Measurements from ENCODE around the gene A3GALT2. TPM values are rescaled to one million over a fixed set of nuclear protein-coding genes. Genes with fewer than 3 reads are reported as not detected.

Gene A3GALT2
- total RNA-seq, 1 experiment from 2014 or later, result not detected

DNA sequence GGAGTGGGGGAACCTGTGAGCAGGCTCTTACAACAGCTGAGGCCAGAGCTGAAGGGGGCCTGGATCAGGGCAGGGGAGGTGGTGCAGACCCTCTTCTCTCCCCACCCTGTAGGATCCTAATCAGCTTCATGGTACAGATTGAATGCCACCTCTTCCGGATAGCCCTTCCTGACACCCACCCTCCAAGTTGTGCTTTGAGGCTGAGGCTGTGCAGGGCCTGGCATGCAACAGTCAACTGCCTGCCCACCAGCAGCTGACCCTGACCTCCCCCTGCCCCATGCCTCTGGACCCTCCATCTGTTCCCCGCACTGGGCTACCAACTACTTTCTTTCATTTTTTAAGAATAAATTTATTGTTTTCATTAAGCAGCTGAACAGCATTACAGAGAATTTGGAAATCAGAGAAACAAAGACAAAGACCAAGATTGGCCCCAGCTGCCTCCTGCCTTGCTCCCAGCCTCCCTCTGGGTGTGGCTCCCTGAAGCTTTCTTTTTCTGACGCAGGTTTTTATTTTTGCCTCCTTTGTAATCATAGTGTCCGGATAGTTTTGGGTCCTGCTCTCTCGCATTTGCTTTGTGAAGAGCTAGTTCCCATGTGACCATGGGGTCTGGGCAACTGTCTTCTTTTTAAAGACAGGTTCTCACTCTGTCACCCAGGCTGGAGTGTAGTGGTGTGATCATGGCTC is 51.8 kb downstream of the A3GALT2 start:
- Histone ChIP-seq H3K27ac (no peak overlapping the region), H2AFZ (no peak overlapping the region), H3K36me3 (ENCODE audit: low read depth) (no peaks in the 10 kb centered on the region), H4K20me1 (ENCODE audit: insufficient read depth) (no peaks in the 10 kb centered on the region), H3K4me3 (no peak overlapping the region), H3K9me2 (ENCODE audit: insufficient read depth) (no peaks in the 10 kb centered on the region), H3K4me1 (replicated peaks; ENCODE audit: insufficient read depth) (no peaks in the 10 kb centered on the region), H3K79me2 (ENCODE audit: low read depth) (no peaks in the 10 kb centered on the region), H3K4me2 (no peak overlapping the region), H3K27me3 (ENCODE audit: insufficient read depth, low read depth) (no peaks in the 10 kb centered on the region), H3K9me3 (ENCODE audit: insufficient read depth, low read depth) (no peaks in the 10 kb centered on the region), H3F3A (ENCODE audit: insufficient read depth, low read depth) (peaks cover 7% of the 10 kb centered on the region; the same call in 1 of the 2 replicates)
- CTCF ChIA-PET, result no interaction called here
- TF ChIP-seq EZH2 (IDR thresholded peaks at IDR 0.05; ENCODE audit: low read depth), result no peak
- TF ChIP-seq, protein P1, sequence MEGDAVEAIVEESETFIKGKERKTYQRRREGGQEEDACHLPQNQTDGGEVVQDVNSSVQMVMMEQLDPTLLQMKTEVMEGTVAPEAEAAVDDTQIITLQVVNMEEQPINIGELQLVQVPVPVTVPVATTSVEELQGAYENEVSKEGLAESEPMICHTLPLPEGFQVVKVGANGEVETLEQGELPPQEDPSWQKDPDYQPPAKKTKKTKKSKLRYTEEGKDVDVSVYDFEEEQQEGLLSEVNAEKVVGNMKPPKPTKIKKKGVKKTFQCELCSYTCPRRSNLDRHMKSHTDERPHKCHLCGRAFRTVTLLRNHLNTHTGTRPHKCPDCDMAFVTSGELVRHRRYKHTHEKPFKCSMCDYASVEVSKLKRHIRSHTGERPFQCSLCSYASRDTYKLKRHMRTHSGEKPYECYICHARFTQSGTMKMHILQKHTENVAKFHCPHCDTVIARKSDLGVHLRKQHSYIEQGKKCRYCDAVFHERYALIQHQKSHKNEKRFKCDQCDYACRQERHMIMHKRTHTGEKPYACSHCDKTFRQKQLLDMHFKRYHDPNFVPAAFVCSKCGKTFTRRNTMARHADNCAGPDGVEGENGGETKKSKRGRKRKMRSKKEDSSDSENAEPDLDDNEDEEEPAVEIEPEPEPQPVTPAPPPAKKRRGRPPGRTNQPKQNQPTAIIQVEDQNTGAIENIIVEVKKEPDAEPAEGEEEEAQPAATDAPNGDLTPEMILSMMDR (conservative IDR thresholded peaks at IDR 0.05), result no peak
- intact Hi-C loops (cut with micrococcal nuclease; ENCODE audit: unreplicated experiment), result no loop called here
- DNase-seq, result no peak
- BruUV-seq (replicated peaks), result no TSS peak
- POLR2A ChIA-PET (ENCODE audit: unreplicated experiment), result interaction anchor here (0.6 kb wide), 2 partner anchors 15 to 67 kb away, joined by 3 to 5 read pairs; no protein-coding TSS in a partner anchor

GRCh38 chr1:33268457-33268856 is 52.4 kb downstream of the A3GALT2 start:
- peaks cover 4% of the 10 kb centered on the region; the same call in 1 of the 2 replicates for H3F3A ChIP-seq (ENCODE audit: insufficient read depth, low read depth)
- no peak for DNase-seq
- intact Hi-C loops (cut with micrococcal nuclease; ENCODE audit: unreplicated experiment), result no loop called here
- H3K4me2 ChIP-seq, result no peak overlapping the region
- H3K4me1 ChIP-seq (replicated peaks; ENCODE audit: insufficient read depth), result no peaks in the 10 kb centered on the region
- no peaks in the 10 kb centered on the region for H3K27me3 ChIP-seq (ENCODE audit: insufficient read depth, low read depth)
- H3K27ac ChIP-seq, result no peak overlapping the region
- POLR2A ChIA-PET (ENCODE audit: unreplicated experiment), result no interaction called here
- no peaks in the 10 kb centered on the region for H3K9me2 ChIP-seq (ENCODE audit: insufficient read depth)
- H3K36me3 ChIP-seq (ENCODE audit: low read depth), result no peaks in the 10 kb centered on the region
- BruUV-seq (replicated peaks), result no TSS peak
- H3K4me3 ChIP-seq, result no peak overlapping the region
- CTCF ChIA-PET, result no interaction called here
- no peaks in the 10 kb centered on the region for H3K79me2 ChIP-seq (ENCODE audit: low read depth)
- H3K9me3 ChIP-seq (ENCODE audit: insufficient read depth, low read depth), result no peaks in the 10 kb centered on the region
- TF ChIP-seq, protein P1 (conservative IDR thresholded peaks at IDR 0.05), result no peak
- no peak for TF ChIP-seq EZH2 (IDR thresholded peaks at IDR 0.05; ENCODE audit: low read depth)
- no peak overlapping the region for H2AFZ ChIP-seq
- no peaks in the 10 kb centered on the region for H4K20me1 ChIP-seq (ENCODE audit: insufficient read depth)

GRCh38 chr1:33267468-33268205 is 53.3 kb downstream of the A3GALT2 start:
- no peak for TF ChIP-seq EZH2 (IDR thresholded peaks at IDR 0.05; ENCODE audit: low read depth)
- TF ChIP-seq, protein P1 (conservative IDR thresholded peaks at IDR 0.05), result no peak
- H3F3A ChIP-seq (ENCODE audit: insufficient read depth, low read depth), result peaks cover 4% of the 10 kb centered on the region; the same call in 1 of the 2 replicates
- no peak overlapping the region for H3K4me2 ChIP-seq
- no peak for DNase-seq
- no peaks in the 10 kb centered on the region for H3K36me3 ChIP-seq (ENCODE audit: low read depth)
- H3K4me3 ChIP-seq, result no peak overlapping the region
- no peak overlapping the region for H2AFZ ChIP-seq
- ChIA-PET POLR2A (ENCODE audit: unreplicated experiment) (no interaction called here), CTCF (interaction anchor here (0.5 kb wide), 1 partner anchor 39 kb away, joined by 3 read pairs; no protein-coding TSS in a partner anchor)
- H3K9me3 ChIP-seq (ENCODE audit: insufficient read depth, low read depth), result no peaks in the 10 kb centered on the region
- intact Hi-C loops (cut with micrococcal nuclease; ENCODE audit: unreplicated experiment), result no loop called here
- no peak overlapping the region for H3K27ac ChIP-seq
- H4K20me1 ChIP-seq (ENCODE audit: insufficient read depth), result no peaks in the 10 kb centered on the region
- H3K9me2 ChIP-seq (ENCODE audit: insufficient read depth), result no peaks in the 10 kb centered on the region
- H3K27me3 ChIP-seq (ENCODE audit: insufficient read depth, low read depth), result no peaks in the 10 kb centered on the region
- H3K4me1 ChIP-seq (replicated peaks; ENCODE audit: insufficient read depth), result no peaks in the 10 kb centered on the region
- no TSS peak for BruUV-seq (replicated peaks)
- no peaks in the 10 kb centered on the region for H3K79me2 ChIP-seq (ENCODE audit: low read depth)

Measured in PC-9 (cell line).